AG08395 (cell line): Measurements from ENCODE around the gene TTLL7.

Experiments
- DNase-seq: peaks from one replicate; pipeline ENCODE4 v3.0.0; 2012; ENCODE audit warnings: mixed read lengths, low spot score

The TTLL7 gene, protein sequence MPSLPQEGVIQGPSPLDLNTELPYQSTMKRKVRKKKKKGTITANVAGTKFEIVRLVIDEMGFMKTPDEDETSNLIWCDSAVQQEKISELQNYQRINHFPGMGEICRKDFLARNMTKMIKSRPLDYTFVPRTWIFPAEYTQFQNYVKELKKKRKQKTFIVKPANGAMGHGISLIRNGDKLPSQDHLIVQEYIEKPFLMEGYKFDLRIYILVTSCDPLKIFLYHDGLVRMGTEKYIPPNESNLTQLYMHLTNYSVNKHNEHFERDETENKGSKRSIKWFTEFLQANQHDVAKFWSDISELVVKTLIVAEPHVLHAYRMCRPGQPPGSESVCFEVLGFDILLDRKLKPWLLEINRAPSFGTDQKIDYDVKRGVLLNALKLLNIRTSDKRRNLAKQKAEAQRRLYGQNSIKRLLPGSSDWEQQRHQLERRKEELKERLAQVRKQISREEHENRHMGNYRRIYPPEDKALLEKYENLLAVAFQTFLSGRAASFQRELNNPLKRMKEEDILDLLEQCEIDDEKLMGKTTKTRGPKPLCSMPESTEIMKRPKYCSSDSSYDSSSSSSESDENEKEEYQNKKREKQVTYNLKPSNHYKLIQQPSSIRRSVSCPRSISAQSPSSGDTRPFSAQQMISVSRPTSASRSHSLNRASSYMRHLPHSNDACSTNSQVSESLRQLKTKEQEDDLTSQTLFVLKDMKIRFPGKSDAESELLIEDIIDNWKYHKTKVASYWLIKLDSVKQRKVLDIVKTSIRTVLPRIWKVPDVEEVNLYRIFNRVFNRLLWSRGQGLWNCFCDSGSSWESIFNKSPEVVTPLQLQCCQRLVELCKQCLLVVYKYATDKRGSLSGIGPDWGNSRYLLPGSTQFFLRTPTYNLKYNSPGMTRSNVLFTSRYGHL

GRCh38 chr1:83998498-83999315, at the start of gene TTLL7:
TTLL7 (minus strand) TSS chr1:83999132; CDS start chr1:83952211, 46,921 bp downstream.
- DNase-seq: peak; percentile 71

DNA sequence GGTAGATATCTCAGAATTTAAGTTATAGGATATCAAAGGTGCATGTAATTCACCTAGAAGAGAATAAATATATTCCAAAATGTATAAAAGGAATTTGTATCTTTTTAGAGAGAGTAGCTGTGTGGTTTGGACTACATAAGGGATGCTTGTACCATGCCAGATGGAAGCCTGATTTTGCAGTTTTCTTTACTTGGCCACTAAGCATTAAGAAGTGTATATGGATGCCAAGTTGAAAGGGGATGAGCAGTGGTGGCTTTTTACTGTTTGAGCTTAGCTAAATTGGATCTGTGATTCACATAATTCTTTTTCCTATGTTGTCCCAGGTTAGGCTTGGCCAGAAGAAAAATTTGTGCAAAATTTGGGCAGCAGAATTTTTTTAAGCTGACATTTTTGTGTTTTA, 43.5 kb upstream of the TTLL7 start:
- no peak for DNase-seq

DNA sequence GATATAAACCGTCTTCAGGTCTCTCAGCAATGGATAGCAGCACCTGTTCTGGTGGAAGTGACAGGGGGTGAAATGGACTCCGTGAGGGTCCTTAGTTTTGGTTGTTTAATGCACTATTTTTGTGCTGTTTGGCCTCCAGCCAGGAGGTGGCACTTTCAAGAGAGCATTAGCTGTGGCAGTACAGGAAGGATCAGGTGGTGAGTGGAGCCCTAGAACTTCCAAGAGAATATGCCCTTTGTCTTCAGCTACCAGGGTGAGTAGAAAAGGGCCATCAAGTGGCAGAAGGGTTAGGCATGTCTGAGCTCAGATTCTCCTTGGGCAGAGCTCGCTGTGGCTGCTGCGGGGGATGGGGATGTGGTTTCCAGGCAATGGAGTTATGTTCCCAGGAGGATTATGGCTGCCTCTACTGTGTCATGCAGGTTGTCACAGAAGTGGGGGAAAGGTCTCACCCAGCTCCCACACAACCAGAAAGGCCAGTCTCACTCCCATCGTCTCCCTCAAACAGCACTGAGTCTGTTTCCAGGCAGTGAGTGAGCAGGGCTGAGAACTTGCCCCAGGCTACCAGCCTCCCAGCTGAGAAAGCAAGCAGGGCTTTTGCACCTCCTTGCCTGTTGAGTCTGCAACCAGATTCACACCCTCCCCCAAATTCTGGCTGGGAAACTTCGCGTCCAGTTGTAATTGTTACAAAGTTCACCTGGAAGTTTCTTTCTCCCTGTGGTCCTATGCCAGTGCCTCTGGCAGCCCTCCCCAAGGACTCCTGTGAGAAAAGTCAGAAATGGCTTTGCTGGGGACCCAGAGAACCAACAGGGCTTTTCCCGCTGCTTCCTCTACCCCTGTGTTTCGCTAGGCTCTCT, 39.1 kb upstream of the TTLL7 start:
- no peak for DNase-seq

DNA sequence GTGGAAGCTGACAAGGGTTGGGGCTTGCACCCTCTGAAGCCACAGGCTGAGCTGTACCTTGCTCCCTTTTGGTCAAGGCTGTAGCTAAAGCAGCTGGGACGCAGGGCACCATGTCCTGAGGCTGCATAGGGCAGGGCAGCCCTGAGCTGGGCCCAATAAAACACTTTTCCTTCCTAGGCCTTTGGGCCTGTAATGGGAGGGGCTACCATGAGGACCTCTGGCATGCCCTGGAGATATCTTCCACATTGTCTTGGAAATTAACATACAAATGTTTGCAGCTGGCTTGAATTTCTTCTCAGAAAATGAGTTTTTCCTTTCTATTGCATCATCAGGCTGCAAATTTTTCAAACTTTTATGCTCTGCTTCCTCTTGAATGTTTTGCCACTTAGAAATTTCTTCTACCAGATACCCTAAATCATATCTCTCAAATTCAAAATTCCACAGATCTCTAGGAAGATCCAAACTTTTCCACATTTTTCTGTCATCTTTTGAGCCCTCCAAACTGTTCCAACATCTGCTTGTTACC, 32.9 kb upstream of the TTLL7 start:
- no peak for DNase-seq

GRCh38 chr1:84027368-84027767, 28.4 kb upstream of the TTLL7 start:
- no peak for DNase-seq

GRCh38 chr1:84025966-84026365, 27.0 kb upstream of the TTLL7 start:
- DNase-seq: no peak

DNA sequence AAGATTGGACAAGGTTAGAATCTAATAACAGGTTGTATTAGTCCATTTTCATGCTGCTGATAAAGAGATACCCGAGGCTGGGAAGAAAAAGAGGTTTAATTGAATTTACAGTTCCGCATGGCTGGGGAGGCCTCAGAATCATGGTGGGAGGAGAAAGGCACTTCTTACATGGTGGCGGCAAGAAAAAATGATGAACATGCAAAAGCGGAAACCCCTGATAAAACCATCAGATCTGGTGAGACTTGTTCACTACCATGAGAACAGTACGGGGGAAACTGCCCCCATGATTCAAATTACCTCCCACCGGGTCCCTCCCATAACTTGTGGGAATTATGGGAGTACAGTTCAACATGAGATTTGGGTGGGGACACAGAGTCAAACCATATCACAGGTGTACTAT, 22.9 kb upstream of the TTLL7 start:
- DNase-seq: no peak

DNA sequence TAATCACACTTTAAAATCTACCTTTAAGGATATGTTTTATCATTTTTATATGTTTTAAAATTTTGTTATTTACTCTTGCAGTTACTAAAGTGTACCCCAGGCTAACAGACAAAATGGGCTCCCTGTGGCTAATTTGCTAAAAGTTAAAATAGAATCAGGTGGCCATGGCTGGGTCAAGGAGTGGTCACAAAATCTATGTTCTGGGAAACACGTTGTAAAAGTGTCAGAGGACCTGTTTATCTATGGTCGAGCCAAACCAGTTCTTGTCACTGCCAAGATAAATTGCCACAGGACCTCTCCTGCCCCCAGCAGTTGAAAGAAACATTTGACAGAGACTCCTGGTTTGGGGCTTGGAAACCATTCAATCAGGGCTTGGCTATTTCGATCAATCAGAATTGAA, 21.2 kb upstream of the TTLL7 start:
- no peak for DNase-seq

GRCh38 chr1:84019217-84019616, 20.3 kb upstream of the TTLL7 start:
- no peak for DNase-seq

- DNase-seq: no peak
Observed at GRCh38 chr1:84013708-84014107, 14.8 kb upstream of the TTLL7 start.

- DNase-seq: no peak
Observed at GRCh38 chr1:84012018-84012417, 13.1 kb upstream of the TTLL7 start.

DNA sequence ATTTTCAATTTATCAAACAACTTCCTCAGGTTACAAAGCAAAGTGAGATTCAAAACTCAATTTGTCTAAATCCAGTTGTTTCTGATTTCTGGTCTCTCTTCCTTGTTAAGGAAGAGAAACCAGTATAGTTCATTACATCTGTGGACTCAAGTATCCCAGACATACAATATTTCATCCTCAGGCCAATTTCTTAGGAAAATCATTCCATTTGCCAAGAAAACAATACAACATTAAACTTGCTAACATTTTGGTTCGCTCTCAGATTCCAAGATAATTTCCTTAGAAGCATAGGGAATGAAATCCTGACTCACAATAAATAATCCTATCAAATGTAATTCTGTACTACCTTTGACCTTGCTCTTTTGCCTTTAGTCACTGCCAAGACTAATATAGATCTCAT, 11.2 kb upstream of the TTLL7 start:
- DNase-seq: no peak

DNA sequence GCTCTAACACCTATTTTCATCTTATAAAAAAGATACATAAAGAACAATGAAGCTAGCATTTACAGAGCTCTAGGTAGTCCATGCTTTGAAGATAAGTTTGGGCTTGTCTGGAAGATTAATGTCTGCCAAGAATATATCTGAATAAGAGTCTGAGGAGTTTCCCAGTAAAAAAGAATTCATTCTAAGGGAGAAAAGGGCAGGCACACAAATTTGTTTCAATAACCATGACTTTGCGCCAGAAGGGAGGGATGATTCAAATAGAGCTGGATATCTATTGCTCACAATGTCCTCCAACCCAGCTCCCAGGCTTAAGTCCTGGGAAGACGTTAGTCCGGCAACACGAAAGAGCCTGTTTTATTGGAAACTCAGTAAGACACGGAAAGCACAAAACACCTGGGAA, 9.7 kb upstream of the TTLL7 start:
- no peak for DNase-seq

GRCh38 chr1:84006591-84006990, 7.7 kb upstream of the TTLL7 start:
- no peak for DNase-seq

GRCh38 chr1:84001501-84001900, 2.6 kb upstream of the TTLL7 start:
- DNase-seq: no peak

DNA sequence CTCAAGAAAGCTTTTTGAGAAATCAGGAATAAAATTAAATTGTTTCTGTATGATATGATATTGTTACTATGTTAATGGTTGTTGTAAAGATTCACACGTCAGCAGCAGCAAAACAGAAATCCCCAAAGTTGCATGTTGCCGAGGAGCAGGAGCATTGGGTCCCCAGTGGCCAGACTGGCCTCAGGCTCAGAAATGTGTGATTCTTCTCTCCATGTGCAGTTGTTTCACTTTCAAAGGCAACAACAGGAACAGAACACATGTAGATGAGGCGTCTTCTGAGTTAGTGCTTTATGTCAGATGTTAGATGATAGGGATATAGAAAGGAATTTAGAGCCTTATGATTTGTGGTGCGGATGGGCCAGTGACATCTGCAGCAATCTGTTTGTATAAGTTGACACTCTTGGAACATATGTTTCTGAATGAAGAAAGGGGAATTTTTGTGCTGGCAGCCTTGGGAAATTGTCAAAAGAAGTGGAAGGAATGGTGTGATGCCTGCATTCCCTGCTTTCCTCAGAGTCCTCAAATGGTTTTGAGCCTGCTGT, 2.1 kb upstream of the TTLL7 start:
- DNase-seq: no peak

DNA sequence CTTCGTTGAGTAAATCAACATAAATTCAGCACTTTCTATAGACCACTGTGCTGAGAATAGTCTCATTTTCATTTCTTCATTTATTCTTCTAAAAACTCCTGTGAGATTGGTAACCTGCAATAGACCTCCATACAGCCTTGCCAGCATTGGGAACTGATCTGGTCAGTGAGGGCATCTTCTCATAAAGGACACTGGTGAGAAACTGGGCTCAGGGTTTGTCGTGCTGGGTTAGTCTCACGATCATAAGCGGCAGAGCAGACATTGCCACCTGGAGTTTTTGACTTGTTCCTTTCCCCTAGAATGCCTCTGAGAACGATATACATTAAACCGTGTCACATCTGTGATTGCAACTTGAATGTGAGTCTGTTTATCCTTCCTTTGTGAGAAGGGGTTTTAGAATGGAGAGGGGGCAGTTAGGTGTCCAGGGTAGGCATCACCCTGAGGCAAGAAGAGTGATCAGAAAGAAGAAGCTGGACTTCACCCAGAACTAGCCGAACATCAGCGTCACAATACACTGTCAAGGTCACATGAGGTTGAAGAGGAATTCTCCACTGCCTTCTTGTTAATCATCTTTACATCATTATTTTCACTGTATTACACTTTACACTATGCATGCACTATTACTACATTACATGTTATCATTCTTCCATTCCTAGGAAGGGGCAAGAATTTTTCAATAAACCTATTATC, 1.4 kb upstream of the TTLL7 start:
- no peak for DNase-seq

DNA sequence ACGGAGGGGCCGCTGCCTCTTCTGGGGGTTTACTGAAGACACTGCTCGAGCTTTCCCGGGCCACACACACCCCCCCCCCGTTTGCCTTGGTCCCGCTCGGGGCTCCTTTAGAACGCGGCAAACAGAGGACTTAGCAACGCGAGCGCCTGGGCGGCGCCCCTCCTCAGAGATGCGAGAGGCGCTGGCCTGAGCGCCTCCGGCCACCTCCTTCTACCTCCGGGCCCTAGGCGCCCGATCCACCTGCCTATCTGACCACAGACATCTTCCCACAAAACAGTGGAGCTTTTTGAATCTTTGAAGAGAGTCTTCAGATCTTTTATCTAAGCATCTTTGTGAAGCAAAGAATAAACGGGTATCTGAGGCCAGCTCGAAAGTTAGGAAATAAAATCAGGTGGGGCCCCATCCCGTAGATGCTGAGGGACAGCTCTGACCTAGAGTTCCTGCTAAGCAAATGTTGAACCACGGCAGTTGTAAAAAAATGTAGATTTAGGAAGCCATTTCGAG, 436 bp upstream of the TTLL7 start:
- DNase-seq: peak; percentile 76

DNA sequence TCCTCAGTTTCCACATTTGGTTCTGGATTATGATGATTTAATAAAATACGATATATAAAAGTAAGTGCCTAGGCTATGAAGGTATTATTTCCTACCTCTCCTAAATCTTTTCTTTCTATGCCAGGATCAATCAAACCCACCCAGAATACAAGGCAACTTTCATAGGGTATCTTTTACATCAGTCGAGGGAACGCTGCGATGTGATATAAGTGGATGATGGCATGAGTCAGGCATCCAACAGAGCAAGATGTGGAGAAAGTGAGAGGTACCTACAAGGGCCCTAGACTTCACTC, 781 bp downstream of the TTLL7 start:
- DNase-seq: no peak

GRCh38 chr1:83997631-83998030, 1.3 kb downstream of the TTLL7 start:
- no peak for DNase-seq
